ENCODE measurements around the gene MRC2. TPM values are rescaled to one million over a fixed set of nuclear protein-coding genes. Genes with fewer than 3 reads are reported as not detected.

MRC2 gene
- polyA plus RNA-seq, 3 donors: 0.04 TPM; not detected in 2

DNA sequence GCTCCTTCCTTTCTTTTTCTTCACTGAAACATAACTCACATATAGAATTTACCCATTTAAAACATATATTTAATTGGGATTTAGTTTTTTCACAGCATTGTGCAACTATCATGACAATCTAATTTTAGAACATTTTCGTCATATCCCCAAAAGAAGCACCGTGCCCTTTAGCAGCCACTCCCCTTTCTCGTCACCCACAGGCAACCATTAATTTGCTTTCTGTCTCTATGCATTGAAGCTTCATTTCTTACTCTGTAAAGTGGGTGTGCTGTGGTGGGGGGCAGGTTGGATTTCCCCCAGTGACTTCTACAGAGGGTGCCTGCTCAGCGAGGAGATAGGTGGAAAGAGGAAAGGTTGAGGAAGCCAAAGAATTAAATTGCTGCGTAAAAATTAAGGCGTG is 35.8 kb downstream of the MRC2 start:
- no peak overlapping the region for H3K4me3 Mint-ChIP-seq
- WGBS (ENCODE audit: insufficient coverage): 92% methylated on average over 3 of the region's 6 CpGs

DNA sequence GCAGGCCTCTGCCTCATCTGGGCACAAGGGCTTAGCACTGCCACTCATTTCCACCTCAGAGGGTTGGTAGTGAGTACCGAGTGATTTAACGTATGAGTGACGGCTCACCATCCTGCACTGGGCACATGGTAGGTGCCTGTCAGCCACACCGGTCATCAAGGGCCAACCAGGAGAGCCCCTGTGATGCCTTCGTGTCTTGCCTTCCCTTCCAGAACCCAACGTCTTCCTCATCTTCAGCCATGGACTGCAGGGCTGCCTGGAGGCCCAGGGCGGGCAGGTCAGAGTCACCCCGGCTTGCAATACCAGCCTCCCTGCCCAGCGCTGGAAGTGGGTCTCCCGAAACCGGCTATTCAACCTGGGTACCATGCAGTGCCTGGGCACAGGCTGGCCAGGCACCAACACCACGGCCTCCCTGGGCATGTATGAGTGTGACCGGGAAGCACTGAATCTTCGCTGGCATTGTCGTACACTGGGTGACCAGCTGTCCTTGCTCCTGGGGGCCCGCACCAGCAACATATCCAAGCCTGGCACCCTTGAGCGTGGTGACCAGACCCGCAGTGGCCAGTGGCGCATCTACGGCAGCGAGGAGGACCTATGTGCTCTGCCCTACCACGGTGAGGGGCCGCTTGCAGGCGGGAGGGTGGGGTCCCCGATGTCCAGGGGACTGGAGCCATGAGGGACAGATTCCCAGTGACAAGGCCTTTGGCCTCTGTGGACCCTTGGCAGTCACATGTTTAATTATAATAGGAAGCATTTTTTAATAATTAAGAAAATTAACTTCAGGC is 37.1 kb downstream of the MRC2 start:
- Mint-ChIP-seq H3K4me3 (no peak overlapping the region), H3K27ac (no peak overlapping the region), H3K4me1 (peaks cover 8% of the 10 kb centered on the region), H3K27me3 (ENCODE audit: low read depth in 3 of 3) (peaks cover 0 to 3% (median 2%) of the 10 kb centered on the region in 3 donors), H3K36me3 (no peaks in the 10 kb centered on the region), H3K9me3 (peaks cover 4 to 13% (median 7%) of the 10 kb centered on the region in 7 donors)
- no peak overlapping the region for H3K4me2 ChIP-seq (replicated peaks; ENCODE audit: extremely low read depth, low read length, poor library complexity, severe bottlenecking)
- no peaks in the 10 kb centered on the region for H3K9me3 ChIP-seq (replicated peaks in 1 of 2; ENCODE audit: control insufficient read depth in 1 of 2, insufficient read depth in 1 of 2, low read length in 2 of 2)
- H3K36me3 ChIP-seq (replicated peaks in 1 of 2; ENCODE audit: control insufficient read depth in 1 of 2, insufficient read depth in 2 of 2, low read length in 2 of 2): no peaks in the 10 kb centered on the region
- H3K27ac ChIP-seq (ENCODE audit: low read depth in 1 of 2, low read length in 2 of 2): no peak overlapping the region
- DNase-seq: no peak
- H4K20me1 ChIP-seq (ENCODE audit: insufficient read depth, low read length): no peaks in the 10 kb centered on the region
- no peaks in the 10 kb centered on the region for H3K4me1 ChIP-seq (ENCODE audit: control insufficient read depth in 1 of 2, insufficient read depth in 2 of 2, low read length in 2 of 2)
- H3K9ac ChIP-seq (ENCODE audit: insufficient read depth, low read length, poor library complexity, severe bottlenecking): no peak overlapping the region
- H3K79me2 ChIP-seq (ENCODE audit: insufficient read depth, low read length): no peaks in the 10 kb centered on the region
- no peak overlapping the region for H2AFZ ChIP-seq (ENCODE audit: insufficient read depth, low read depth, low read length, poor library complexity, severe bottlenecking)
- H3K27me3 ChIP-seq (ENCODE audit: control insufficient read depth in 2 of 2, insufficient read depth in 2 of 2, low read length in 2 of 2): no peaks in the 10 kb centered on the region
- intact Hi-C loops (cut with micrococcal nuclease): no loop called here
- TF ChIP-seq, protein P1, sequence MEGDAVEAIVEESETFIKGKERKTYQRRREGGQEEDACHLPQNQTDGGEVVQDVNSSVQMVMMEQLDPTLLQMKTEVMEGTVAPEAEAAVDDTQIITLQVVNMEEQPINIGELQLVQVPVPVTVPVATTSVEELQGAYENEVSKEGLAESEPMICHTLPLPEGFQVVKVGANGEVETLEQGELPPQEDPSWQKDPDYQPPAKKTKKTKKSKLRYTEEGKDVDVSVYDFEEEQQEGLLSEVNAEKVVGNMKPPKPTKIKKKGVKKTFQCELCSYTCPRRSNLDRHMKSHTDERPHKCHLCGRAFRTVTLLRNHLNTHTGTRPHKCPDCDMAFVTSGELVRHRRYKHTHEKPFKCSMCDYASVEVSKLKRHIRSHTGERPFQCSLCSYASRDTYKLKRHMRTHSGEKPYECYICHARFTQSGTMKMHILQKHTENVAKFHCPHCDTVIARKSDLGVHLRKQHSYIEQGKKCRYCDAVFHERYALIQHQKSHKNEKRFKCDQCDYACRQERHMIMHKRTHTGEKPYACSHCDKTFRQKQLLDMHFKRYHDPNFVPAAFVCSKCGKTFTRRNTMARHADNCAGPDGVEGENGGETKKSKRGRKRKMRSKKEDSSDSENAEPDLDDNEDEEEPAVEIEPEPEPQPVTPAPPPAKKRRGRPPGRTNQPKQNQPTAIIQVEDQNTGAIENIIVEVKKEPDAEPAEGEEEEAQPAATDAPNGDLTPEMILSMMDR (IDR thresholded peaks at IDR 0.05): no peak
- WGBS (ENCODE audit: insufficient coverage): 97% methylated on average over 23 of the region's 25 CpGs
- H3K4me3 ChIP-seq (replicated peaks in 1 of 3; ENCODE audit: low read depth in 2 of 3, low read length in 3 of 3): no peak overlapping the region

More for the DNA sequence above, 35.8 kb downstream of the MRC2 start:
- no peaks in the 10 kb centered on the region for H3K27me3 ChIP-seq (ENCODE audit: control insufficient read depth in 2 of 2, insufficient read depth in 2 of 2, low read length in 2 of 2)
- H3K9me3 ChIP-seq (replicated peaks in 1 of 2; ENCODE audit: control insufficient read depth in 1 of 2, insufficient read depth in 1 of 2, low read length in 2 of 2): no peaks in the 10 kb centered on the region
- no peak for DNase-seq
- no peak overlapping the region for H3K9ac ChIP-seq (ENCODE audit: insufficient read depth, low read length, poor library complexity, severe bottlenecking)
- no peak overlapping the region for H3K4me2 ChIP-seq (replicated peaks; ENCODE audit: extremely low read depth, low read length, poor library complexity, severe bottlenecking)
- intact Hi-C loops (cut with micrococcal nuclease): no loop called here
- H3K27ac Mint-ChIP-seq: peak overlapping the region in 2 of 7 donors; percentile 4 to 22
- peaks cover 1 to 3% (median 2%) of the 10 kb centered on the region in 3 donors for H3K27me3 Mint-ChIP-seq (ENCODE audit: low read depth in 3 of 3)
- H3K27ac ChIP-seq (ENCODE audit: low read depth in 1 of 2, low read length in 2 of 2): no peak overlapping the region
- no peaks in the 10 kb centered on the region for H3K36me3 Mint-ChIP-seq
- no peaks in the 10 kb centered on the region for H3K79me2 ChIP-seq (ENCODE audit: insufficient read depth, low read length)
- H2AFZ ChIP-seq (ENCODE audit: insufficient read depth, low read depth, low read length, poor library complexity, severe bottlenecking): no peak overlapping the region
- H3K9me3 Mint-ChIP-seq: peaks cover 6 to 14% (median 8%) of the 10 kb centered on the region in 7 donors
- H4K20me1 ChIP-seq (ENCODE audit: insufficient read depth, low read length): no peaks in the 10 kb centered on the region
- no peak overlapping the region for H3K4me3 ChIP-seq (replicated peaks in 1 of 3; ENCODE audit: low read depth in 2 of 3, low read length in 3 of 3)
- H3K4me1 ChIP-seq (ENCODE audit: control insufficient read depth in 1 of 2, insufficient read depth in 2 of 2, low read length in 2 of 2): no peaks in the 10 kb centered on the region
- H3K4me1 Mint-ChIP-seq: peaks cover 8% of the 10 kb centered on the region
- H3K36me3 ChIP-seq (replicated peaks in 1 of 2; ENCODE audit: control insufficient read depth in 1 of 2, insufficient read depth in 2 of 2, low read length in 2 of 2): no peaks in the 10 kb centered on the region
- TF ChIP-seq, protein P1 (IDR thresholded peaks at IDR 0.05): no peak
